ENCODE results near the gene SDK1.

The SDK1 gene

DNA sequence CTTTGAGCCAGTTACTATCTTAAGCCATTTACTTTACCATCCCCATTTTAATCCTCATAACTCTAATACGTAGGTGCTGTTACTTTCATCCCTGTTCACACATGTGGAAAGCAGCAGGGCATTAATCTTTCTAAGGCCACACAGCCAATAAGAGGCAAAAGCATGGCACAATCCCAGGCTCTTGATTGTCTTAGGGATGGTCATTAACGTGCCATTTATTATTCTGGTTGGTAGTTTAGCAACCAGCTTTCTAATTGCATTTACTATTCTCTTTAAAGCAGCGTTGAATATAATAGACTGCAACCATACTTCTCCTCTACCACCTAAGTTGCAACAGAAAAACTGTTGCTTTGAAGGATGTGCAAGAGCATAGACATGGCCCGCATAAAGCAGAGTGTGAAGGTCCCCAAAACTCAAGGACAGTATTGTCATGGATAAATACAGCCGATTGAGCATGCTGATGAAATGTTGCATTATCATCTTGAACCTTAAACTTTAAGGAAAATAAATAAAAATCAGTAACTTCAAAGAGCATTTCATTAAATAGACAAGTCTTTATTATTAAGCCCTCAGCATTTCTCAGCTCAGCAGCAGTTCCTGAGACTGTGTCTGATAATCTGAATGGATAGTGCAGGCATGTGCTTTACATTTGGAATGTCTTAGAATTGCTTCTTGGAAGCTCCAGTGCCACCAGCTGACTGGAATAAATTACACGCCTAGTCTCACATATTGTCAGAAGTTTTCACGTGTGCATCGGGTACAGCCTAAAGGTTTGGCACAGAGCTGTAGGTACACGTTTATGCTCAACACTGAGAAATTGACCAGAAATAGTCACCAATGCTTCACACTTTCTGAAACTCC is 467.1 kb downstream of the SDK1 start:
- H3K4me3 ChIP-seq (ENCODE audit: low read depth, low read length): no peak overlapping the region
- in situ Hi-C loops (cut with HindIII; ENCODE audit: low sequenced_read_pairs): no loop called here

DNA sequence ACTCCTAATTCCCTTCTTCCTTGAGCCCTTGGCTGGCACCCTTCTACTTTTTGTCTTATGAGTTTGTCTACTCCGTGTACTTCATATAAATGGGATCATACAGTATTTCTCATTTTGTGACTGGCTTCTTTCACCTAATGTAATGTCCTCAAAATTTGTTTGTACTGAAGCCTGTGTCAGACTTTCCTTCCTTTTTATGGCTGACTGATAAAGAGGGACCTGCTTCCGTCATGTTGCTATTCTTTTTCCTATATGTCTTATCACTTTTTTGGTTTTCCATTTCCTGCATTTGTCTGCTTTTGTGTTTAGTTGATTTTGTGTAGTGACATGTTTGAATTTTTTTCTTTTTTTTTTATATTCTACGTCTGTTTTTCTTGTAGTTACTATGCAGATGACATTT is 470.9 kb downstream of the SDK1 start:
- no peak for DNase-seq (ENCODE audit: low read depth)
- TF ChIP-seq, protein P1, sequence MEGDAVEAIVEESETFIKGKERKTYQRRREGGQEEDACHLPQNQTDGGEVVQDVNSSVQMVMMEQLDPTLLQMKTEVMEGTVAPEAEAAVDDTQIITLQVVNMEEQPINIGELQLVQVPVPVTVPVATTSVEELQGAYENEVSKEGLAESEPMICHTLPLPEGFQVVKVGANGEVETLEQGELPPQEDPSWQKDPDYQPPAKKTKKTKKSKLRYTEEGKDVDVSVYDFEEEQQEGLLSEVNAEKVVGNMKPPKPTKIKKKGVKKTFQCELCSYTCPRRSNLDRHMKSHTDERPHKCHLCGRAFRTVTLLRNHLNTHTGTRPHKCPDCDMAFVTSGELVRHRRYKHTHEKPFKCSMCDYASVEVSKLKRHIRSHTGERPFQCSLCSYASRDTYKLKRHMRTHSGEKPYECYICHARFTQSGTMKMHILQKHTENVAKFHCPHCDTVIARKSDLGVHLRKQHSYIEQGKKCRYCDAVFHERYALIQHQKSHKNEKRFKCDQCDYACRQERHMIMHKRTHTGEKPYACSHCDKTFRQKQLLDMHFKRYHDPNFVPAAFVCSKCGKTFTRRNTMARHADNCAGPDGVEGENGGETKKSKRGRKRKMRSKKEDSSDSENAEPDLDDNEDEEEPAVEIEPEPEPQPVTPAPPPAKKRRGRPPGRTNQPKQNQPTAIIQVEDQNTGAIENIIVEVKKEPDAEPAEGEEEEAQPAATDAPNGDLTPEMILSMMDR (IDR thresholded peaks at IDR 0.05; ENCODE audit: low read depth, low read length, missing control alignments): no peak
- in situ Hi-C loops (cut with HindIII; ENCODE audit: low sequenced_read_pairs): no loop called here
- no peak overlapping the region for H3K4me3 ChIP-seq (ENCODE audit: low read depth, low read length)

More for the DNA sequence above, 467.1 kb downstream of the SDK1 start:
- DNase-seq (ENCODE audit: low read depth): no peak
- TF ChIP-seq, protein P1 (IDR thresholded peaks at IDR 0.05; ENCODE audit: low read depth, low read length, missing control alignments): no peak

DNA sequence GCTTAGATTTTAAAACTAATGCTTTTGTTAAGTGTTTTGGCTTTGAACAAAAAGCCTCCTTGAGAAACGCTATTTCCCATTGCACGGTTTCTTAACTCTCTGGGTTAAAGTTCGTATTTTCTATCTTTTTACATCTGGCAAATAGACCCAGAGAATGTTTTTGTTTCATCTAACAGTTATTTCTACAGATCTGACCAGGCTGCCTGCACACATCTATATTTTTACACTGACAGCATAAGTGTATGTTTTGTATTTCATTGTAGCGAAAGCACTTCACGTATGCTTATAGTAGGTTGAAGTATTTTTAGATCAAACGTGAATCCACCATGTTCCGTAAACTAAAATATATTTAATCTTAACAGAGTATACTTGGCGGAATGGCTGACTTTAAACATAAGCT is 477.3 kb downstream of the SDK1 start:
- TF ChIP-seq, protein P1 (IDR thresholded peaks at IDR 0.05; ENCODE audit: low read depth, low read length, missing control alignments): no peak
- in situ Hi-C loops (cut with HindIII; ENCODE audit: low sequenced_read_pairs): no loop called here
- no peak overlapping the region for H3K4me3 ChIP-seq (ENCODE audit: low read depth, low read length)
- no peak for DNase-seq (ENCODE audit: low read depth)

DNA sequence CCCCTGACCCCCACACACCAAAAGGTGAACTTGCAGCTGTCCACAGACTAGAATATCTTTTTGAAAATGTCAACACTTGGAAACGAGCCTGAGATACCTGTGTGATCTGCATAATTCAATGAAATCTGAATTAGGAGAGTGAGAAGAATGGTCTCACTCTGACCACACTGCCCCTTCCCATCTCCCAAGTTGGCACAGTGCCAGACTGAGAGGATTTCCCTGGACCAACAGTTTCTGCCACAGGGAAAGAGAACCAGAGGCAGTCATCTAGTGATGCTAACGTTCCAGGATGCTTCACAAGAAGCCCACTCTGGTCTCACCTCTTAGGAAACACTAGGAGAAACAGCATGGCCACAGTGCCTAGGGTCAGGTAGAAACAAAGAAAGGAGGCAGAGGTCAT is 479.0 kb downstream of the SDK1 start:
- in situ Hi-C loops (cut with HindIII; ENCODE audit: low sequenced_read_pairs): no loop called here
- no peak overlapping the region for H3K4me3 ChIP-seq (ENCODE audit: low read depth, low read length)
- DNase-seq (ENCODE audit: low read depth): no peak
- TF ChIP-seq, protein P1 (IDR thresholded peaks at IDR 0.05; ENCODE audit: low read depth, low read length, missing control alignments): no peak

DNA sequence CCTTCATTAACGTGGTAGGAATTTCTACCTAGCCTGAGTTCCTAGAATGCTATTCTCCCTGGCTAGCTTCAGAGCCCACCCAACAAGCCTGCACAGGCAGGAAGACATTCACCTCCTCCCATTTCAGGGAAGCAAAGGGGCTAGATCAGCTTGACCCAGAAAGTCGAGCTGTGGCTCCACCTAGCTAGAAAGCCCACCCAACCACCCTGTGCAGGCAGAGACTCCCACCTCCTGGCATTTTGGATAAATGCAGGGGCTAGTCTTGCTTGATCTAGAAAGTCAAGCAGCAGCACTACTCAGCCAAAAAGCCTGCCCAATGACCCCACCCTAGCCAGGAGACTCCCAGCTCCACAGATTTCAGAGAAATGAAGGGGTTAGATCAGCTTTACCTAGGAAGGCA is 479.5 kb downstream of the SDK1 start:
- no peak overlapping the region for H3K4me3 ChIP-seq (ENCODE audit: low read depth, low read length)
- in situ Hi-C loops (cut with HindIII; ENCODE audit: low sequenced_read_pairs): no loop called here
- TF ChIP-seq, protein P1 (IDR thresholded peaks at IDR 0.05; ENCODE audit: low read depth, low read length, missing control alignments): no peak
- DNase-seq (ENCODE audit: low read depth): no peak

DNA sequence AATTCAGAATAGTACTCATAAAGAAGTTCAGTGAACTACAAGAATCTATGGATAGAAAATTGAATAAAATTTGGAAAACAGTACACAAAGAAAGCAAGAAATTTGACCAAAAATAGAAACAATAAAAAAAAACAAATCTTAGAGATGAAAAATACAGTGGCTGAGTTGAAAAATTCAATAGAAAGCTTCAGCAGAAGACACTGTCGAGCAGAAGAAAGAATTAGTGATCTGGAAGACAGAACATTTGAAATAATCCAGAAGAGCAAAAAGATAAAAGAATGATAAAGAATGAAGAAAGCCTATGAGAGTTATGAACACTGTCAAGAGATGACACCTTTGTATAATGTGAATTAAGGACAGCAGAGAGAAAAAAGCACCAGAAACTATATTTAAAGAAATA is 480.6 kb downstream of the SDK1 start:
- no peak overlapping the region for H3K4me3 ChIP-seq (ENCODE audit: low read depth, low read length)
- DNase-seq (ENCODE audit: low read depth): no peak
- TF ChIP-seq, protein P1 (IDR thresholded peaks at IDR 0.05; ENCODE audit: low read depth, low read length, missing control alignments): no peak
- in situ Hi-C loops (cut with HindIII; ENCODE audit: low sequenced_read_pairs): no loop called here

Data from astrocyte of the cerebellum (primary cell).